ENCODE results near the gene SNCA.

DNA sequence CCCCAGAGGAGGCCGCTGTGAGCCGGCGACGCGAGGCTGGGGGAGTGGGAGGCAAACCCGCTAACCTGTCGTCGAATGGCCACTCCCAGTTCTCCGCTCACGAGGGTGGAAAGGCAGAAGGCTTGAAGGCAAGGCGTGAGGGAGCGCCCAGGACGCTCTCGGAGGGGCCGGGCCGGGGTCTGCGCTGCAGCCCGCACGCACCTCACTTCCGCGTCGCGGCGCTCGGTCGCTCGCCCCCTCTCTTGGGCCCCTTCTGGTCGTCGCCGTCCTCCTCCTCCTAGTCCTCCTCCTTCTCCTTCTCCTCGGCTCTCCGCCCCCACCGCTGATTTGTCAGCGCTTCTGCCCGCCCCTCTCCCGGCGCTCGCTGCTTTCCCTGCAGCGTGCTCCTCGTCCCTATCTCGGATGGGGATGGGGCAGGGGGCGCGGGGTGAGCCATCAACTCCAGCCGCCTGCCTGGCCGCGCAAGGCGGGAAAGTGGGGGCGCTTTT is at the start of gene SNCA:
- TF ChIP-seq, protein P1, sequence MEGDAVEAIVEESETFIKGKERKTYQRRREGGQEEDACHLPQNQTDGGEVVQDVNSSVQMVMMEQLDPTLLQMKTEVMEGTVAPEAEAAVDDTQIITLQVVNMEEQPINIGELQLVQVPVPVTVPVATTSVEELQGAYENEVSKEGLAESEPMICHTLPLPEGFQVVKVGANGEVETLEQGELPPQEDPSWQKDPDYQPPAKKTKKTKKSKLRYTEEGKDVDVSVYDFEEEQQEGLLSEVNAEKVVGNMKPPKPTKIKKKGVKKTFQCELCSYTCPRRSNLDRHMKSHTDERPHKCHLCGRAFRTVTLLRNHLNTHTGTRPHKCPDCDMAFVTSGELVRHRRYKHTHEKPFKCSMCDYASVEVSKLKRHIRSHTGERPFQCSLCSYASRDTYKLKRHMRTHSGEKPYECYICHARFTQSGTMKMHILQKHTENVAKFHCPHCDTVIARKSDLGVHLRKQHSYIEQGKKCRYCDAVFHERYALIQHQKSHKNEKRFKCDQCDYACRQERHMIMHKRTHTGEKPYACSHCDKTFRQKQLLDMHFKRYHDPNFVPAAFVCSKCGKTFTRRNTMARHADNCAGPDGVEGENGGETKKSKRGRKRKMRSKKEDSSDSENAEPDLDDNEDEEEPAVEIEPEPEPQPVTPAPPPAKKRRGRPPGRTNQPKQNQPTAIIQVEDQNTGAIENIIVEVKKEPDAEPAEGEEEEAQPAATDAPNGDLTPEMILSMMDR (IDR thresholded peaks at IDR 0.05) = no peak
- no peak for TF ChIP-seq EZH2 (IDR thresholded peaks at IDR 0.05)
- TF ChIP-seq EZH2phosphoT487 (IDR thresholded peaks at IDR 0.05) = no peak
